Neural cell (in vitro differentiated cells): ENCODE measurements around the gene DTNBP1. TPM values are rescaled to one million over a fixed set of nuclear protein-coding genes. Genes with fewer than 3 reads are reported as not detected.

Experiments
- H2AFZ ChIP-seq: fragments of 200-600, 300-800 bp; sonication (generic), shearing (Covaris generic); 2 replicates; pipeline ENCODE4 v1.6.0; 2014; ENCODE audit warnings: low read depth, mild to moderate bottlenecking, antibody characterized with exemption, low read length, moderate library complexity
- H3F3A ChIP-seq: fragments of 200-600 bp; shearing (Covaris generic); 2 replicates; pipeline ENCODE4 v1.6.1; 2016; ENCODE audit warnings: mild to moderate bottlenecking, moderate library complexity, mixed read lengths, antibody characterized with exemption, low read length; ENCODE audit not compliant: insufficient read depth, poor library complexity, severe bottlenecking
- H3K27ac ChIP-seq: fragments of 200-600, 300-800 bp; sonication (generic), shearing (Covaris generic); 2 replicates; pipeline ENCODE4 v1.5.1; 2014; ENCODE audit warnings: mild to moderate bottlenecking, low read length, moderate library complexity
- H3K27me3 ChIP-seq: fragments of 300-800, 200-600 bp; sonication (generic), shearing (Covaris generic); 2 replicates; pipeline ENCODE4 v1.6.0; 2014; ENCODE audit warnings: mild to moderate bottlenecking, low read depth, low read length, moderate library complexity; ENCODE audit not compliant: insufficient read depth
- H3K36me3 ChIP-seq: fragments of 300-800, 200-600 bp; sonication (generic), shearing (Covaris generic); 2 replicates; pipeline ENCODE4 v1.5.1; 2014; ENCODE audit warnings: mild to moderate bottlenecking, antibody characterized with exemption, low read length, moderate library complexity; ENCODE audit not compliant: insufficient read depth
- H3K4me2 ChIP-seq: fragments of 300-800, 200-600 bp; sonication (generic), shearing (Covaris generic); 2 replicates; pipeline ENCODE4 v1.6.0; 2014; ENCODE audit warnings: mild to moderate bottlenecking, low read length
- H3K4me3 ChIP-seq: fragments of 300-800, 200-600 bp; sonication (generic), shearing (Covaris generic); 2 replicates; pipeline ENCODE4 v1.5.1; 2014; ENCODE audit warnings: mild to moderate bottlenecking, low read length, moderate library complexity
- H3K79me2 ChIP-seq: fragments of 200-600 bp; shearing (Covaris generic); replicated peaks from 2 replicates; pipeline ENCODE4 v1.6.0; 2014; ENCODE audit warnings: mild to moderate bottlenecking, low read length, moderate library complexity; ENCODE audit not compliant: insufficient read depth
- H3K9ac ChIP-seq: fragments of 300-800, 200-600 bp; sonication (generic), shearing (Covaris generic); 2 replicates; pipeline ENCODE4 v1.6.1; 2016; ENCODE audit warnings: mild to moderate bottlenecking, low read length, mixed read lengths
- H3K9me2 ChIP-seq: fragments of 200-600 bp; shearing (Covaris generic); 2 replicates; pipeline ENCODE4 v1.6.1; 2016; ENCODE audit warnings: mild to moderate bottlenecking, low read length, mixed read lengths; ENCODE audit not compliant: insufficient read depth
- H3K9me3 ChIP-seq: fragments of 200-600, 300-800 bp; sonication (generic), shearing (Covaris generic); 2 replicates; pipeline ENCODE4 v1.6.1; 2016; ENCODE audit warnings: mild to moderate bottlenecking, mixed run types, low read length, moderate library complexity, mixed read lengths
- H4K20me1 ChIP-seq: fragments of 200-600 bp; shearing (Covaris generic); 2 replicates; pipeline ENCODE4 v1.6.1; 2016; ENCODE audit warnings: mild to moderate bottlenecking, mixed run types; ENCODE audit not compliant: insufficient read depth
- CTCF ChIP-seq: fragments of 450-650 bp; IDR thresholded peaks from 2 replicates; pipeline ENCODE4 v1.5.1; 2014; ENCODE audit warnings: antibody characterized with exemption, mild to moderate bottlenecking, moderate library complexity; ENCODE audit not compliant: poor library complexity, severe bottlenecking
- EP300 ChIP-seq: fragments of 450-650 bp; conservative IDR thresholded peaks from 2 replicates; pipeline ENCODE4 v1.6.1; 2014; ENCODE audit warnings: antibody characterized with exemption, mild to moderate bottlenecking, moderate library complexity; ENCODE audit not compliant: poor library complexity, severe bottlenecking
- EZH2 ChIP-seq: fragments of 200-600, 300-800 bp; shearing (Covaris generic), sonication (generic); IDR thresholded peaks from 2 replicates; pipeline ENCODE4 v1.6.1; 2014; ENCODE audit warnings: antibody characterized with exemption, low read length, borderline replicate concordance, mild to moderate bottlenecking; ENCODE audit not compliant: insufficient read depth, poor library complexity, severe bottlenecking
- MXI1 ChIP-seq: fragments of 450-650 bp; conservative IDR thresholded peaks from 2 replicates; pipeline ENCODE4 v1.6.1; 2014; ENCODE audit warnings: antibody characterized with exemption, mild to moderate bottlenecking; ENCODE audit not compliant: poor library complexity, severe bottlenecking
- POLR2AphosphoS5 ChIP-seq: IDR thresholded peaks from 2 replicates; pipeline ENCODE4 v1.6.1; 2012
- RAD21 ChIP-seq: fragments of 450-650 bp; conservative IDR thresholded peaks from 2 replicates; pipeline ENCODE4 v1.6.1; 2014; ENCODE audit warnings: antibody characterized with exemption, mild to moderate bottlenecking, moderate library complexity
- REST ChIP-seq: IDR thresholded peaks from 2 replicates; pipeline ENCODE4 v1.6.1; 2012; ENCODE audit warnings: borderline replicate concordance
- SMC3 ChIP-seq: fragments of 450-650 bp; conservative IDR thresholded peaks from 2 replicates; pipeline ENCODE4 v1.6.1; 2014; ENCODE audit warnings: antibody characterized with exemption, mild to moderate bottlenecking, moderate library complexity; ENCODE audit not compliant: poor library complexity
- TAF1 ChIP-seq: IDR thresholded peaks from 2 replicates; pipeline ENCODE4 v1.6.1; 2012; ENCODE audit warnings: low read depth
- polyA plus RNA-seq: library from polyadenylated mRNA; depleted of rRNA; stranded (reverse); fragments of >200 nt; gene quantifications from 2 replicates; pipeline ENCODE4 v1.2.3, GENCODE V29; 2014

Gene DTNBP1
- polyA plus RNA-seq, 1 donor from 2014 or later, result 22.6 TPM

DNA sequence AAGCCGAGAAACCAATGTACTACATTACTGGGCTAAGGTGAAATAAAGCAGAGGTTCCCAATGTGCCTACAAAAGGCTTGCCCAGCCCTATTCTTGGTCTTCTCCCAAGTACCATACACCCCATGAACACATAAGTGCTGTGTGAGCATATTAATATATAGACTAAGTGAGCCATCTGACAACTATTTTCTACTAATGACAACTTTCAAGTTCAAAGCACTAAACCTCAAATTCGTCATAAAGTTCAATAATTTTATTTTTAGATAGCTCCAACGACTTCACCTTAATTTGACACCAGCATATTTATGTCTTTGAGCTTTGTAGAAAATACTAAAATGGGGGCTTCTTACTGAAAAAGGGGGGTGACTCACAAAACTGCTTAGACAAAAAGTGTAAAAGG, 6.7 kb downstream of the DTNBP1 start:
- Histone ChIP-seq H3K27ac (no peak overlapping the region), H3F3A (no peaks in the 10 kb centered on the region), H2AFZ (no peak overlapping the region), H3K9me2 (no peaks in the 10 kb centered on the region), H3K4me3 (no peak overlapping the region), H3K4me2 (no peak overlapping the region), H4K20me1 (no peaks in the 10 kb centered on the region), H3K9ac (no peak overlapping the region), H3K36me3 (no peaks in the 10 kb centered on the region), H3K79me2 (no peaks in the 10 kb centered on the region), H3K27me3 (no peaks in the 10 kb centered on the region), H3K9me3 (no peaks in the 10 kb centered on the region)
- TF ChIP-seq POLR2AphosphoS5 (no peak), RAD21 (no peak), TAF1 (no peak), EP300 (no peak), CTCF (no peak), MXI1 (no peak), REST (no peak), EZH2 (no peak)

DNA sequence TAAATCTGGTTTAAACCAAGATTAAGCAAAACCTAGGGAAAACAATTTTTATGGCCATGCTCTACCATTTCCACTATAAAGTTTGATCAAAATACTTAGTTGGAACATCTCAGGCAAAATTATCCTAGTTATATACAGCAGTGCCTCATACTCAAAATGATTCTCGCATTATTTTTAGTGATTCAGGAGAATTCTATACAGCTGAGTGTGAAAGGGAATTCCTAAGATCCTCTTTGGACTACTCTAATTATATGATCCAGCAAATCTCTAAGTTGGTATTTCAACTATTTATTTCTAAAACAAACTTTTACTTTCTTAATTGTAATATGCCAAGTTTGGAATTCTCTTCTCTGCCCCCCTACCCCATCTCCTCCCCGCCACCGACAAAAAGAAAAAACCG, 8.6 kb downstream of the DTNBP1 start:
- H3K9me3 ChIP-seq, result no peaks in the 10 kb centered on the region
- TF ChIP-seq EZH2 (no peak), MXI1 (no peak), SMC3 (no peak), POLR2AphosphoS5 (no peak), REST (no peak), TAF1 (no peak), EP300 (no peak), RAD21 (no peak), CTCF (no peak)
- no peaks in the 10 kb centered on the region for H3F3A ChIP-seq
- H3K27ac ChIP-seq, result no peak overlapping the region
- H3K79me2 ChIP-seq, result no peaks in the 10 kb centered on the region
- H4K20me1 ChIP-seq, result no peaks in the 10 kb centered on the region
- no peak overlapping the region for H3K4me2 ChIP-seq
- no peak overlapping the region for H2AFZ ChIP-seq
- H3K36me3 ChIP-seq, result no peaks in the 10 kb centered on the region
- no peaks in the 10 kb centered on the region for H3K9me2 ChIP-seq
- no peaks in the 10 kb centered on the region for H3K27me3 ChIP-seq
- H3K4me3 ChIP-seq, result no peak overlapping the region
- no peak overlapping the region for H3K9ac ChIP-seq
